GM03348 (cell line): Measurements from ENCODE around the gene VPS26B.
"Not testable (repeated sequence)": the region's sequence is repeated elsewhere in the genome, so short reads cannot be mapped to it uniquely, and the experiment has no call there.

Experiments used
- DNase-seq: peaks from one replicate; pipeline ENCODE4 v3.0.0; 2012; ENCODE audit warnings: low spot score

VPS26B gene

GRCh38 chr11:134223836-134224709, at the start of gene VPS26B, which contains the start of gene NCAPD3:
Gene VPS26B, plus strand, starts transcription at chr11:134224671. Its CDS starts 452 bp downstream, at chr11:134225123.
Gene NCAPD3, minus strand, starts transcription at chr11:134223967. Its CDS starts 41 bp downstream, at chr11:134223926.
- peak; percentile 100 for DNase-seq

GRCh38 chr11:134176284-134176683, 48.2 kb upstream of the VPS26B start:
- DNase-seq = peak; percentile 50

- no peak for DNase-seq
Observed at GRCh38 chr11:134178032-134178674, 46.3 kb upstream of the VPS26B start.

GRCh38 chr11:134181707-134182106, 42.8 kb upstream of the VPS26B start:
- peak; percentile 67 for DNase-seq

- not testable (repeated sequence) for DNase-seq
Observed at GRCh38 chr11:134188092-134188491, 36.4 kb upstream of the VPS26B start.

GRCh38 chr11:134196756-134197155, 27.7 kb upstream of the VPS26B start:
- DNase-seq = no peak

GRCh38 chr11:134199531-134199930, 24.9 kb upstream of the VPS26B start:
- no peak for DNase-seq

- no peak for DNase-seq
Observed at GRCh38 chr11:134200688-134201087, 23.8 kb upstream of the VPS26B start.

GRCh38 chr11:134202661-134203060, 21.8 kb upstream of the VPS26B start:
- no peak for DNase-seq

DNA sequence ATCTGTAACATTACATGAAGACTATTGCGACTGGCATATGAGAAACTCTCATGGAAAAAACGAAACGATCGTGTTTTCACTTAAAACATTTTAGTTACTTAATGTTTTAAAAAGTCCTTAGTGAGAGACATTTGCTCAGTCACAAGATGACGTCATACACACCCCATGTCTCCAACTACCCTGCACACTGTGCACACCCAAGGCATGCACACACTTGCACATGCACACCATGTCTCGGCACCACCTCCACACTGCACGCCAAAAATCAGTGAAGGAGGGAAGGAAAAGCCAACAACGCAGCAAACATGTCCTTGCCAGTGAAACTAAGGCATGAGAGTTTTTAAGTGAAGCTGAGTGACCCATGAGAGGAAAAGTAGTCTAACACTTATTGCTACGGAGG, 18.7 kb upstream of the VPS26B start:
- no peak for DNase-seq

DNA sequence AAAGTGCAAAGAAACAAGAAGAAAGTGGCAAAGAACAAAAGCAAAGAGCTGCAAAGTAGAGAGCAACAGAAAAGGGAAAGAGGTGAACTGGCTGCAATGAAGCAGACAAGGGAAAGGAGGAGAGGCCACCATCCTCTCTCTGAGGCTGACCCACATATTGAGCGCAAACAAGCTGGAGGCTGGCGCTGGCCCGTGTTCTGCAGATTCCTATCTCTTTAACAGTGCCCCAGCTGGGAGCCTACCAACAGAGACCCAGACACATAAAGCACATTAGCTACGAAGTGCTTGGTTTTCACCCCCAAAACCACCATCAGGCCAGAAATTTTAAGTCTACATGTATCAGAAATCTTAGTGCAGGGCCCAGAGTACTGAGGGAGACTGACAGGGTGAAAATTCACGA, 18.3 kb upstream of the VPS26B start:
- DNase-seq = no peak

DNA sequence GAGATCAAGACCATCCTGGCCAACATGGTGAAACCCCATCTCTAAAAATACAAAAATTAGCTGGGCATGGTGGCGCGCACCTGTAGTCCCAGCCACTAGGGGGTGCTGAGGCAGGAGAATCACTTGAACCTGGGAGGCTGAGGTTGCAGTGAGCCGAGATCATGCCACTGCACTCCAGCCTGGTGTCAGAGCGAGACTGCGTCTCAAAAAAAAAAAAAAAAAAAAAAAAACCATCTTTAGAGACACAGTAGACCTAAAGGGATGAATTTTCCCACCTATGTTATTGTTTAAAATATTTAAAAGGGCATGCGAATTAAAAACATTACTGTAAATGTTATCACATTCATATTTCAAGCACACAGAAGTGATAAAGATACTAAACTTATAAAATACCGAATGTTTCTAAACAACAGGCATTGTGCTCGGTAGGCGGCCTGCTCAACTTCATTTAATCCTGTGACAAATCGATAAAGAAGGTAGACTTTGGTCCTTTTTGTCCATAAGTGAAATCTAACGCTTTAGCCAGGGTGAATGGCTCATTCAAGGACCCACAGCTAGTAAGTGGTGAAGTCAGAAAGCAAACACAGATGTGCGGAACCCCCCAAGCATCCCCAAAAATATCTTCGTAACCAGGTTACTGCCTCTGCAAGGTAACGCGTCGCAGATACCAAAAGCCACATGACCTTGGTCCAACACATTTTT, 16.8 kb upstream of the VPS26B start:
- no peak for DNase-seq

DNA sequence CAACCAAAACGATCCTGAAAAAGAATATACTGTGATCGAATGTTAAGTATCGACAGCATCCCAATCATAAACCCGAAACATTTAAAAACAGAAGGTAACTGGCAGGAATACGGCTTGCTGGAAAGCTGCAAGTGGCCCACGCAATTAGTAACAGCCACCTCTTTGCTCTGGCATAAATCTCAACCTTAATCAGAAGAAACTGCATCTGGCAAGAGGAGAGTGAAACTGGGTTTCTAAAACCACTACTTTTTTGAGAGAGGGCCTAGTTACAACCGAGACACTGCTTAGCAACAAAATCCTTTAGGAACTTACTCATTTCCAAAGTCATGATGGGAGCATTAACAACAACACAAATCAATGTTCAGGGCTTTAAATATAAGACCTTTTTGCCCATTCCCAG, 8.6 kb upstream of the VPS26B start:
- DNase-seq = no peak

- DNase-seq = no peak
Observed at GRCh38 chr11:134216816-134217215, 7.7 kb upstream of the VPS26B start.

DNA sequence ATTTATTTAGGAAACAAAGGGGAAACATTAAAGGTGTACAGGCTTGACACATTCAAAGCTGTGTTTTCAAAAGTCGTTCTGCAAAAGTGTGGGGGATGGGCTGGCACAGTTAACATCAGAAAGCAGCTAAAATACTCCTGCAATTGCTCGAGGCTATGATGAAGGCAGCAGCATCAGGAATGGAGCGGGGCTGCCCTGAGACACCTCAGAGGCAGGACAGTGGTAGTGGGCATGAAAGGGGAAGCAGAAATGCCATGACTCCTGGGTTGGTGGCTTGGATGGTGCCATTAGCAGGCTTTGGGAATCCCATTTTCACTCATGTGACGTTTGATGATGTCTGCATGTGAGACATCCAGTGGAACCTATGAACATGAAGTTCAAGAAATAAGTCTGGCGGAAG, 1.4 kb upstream of the VPS26B start:
- no peak for DNase-seq

DNA sequence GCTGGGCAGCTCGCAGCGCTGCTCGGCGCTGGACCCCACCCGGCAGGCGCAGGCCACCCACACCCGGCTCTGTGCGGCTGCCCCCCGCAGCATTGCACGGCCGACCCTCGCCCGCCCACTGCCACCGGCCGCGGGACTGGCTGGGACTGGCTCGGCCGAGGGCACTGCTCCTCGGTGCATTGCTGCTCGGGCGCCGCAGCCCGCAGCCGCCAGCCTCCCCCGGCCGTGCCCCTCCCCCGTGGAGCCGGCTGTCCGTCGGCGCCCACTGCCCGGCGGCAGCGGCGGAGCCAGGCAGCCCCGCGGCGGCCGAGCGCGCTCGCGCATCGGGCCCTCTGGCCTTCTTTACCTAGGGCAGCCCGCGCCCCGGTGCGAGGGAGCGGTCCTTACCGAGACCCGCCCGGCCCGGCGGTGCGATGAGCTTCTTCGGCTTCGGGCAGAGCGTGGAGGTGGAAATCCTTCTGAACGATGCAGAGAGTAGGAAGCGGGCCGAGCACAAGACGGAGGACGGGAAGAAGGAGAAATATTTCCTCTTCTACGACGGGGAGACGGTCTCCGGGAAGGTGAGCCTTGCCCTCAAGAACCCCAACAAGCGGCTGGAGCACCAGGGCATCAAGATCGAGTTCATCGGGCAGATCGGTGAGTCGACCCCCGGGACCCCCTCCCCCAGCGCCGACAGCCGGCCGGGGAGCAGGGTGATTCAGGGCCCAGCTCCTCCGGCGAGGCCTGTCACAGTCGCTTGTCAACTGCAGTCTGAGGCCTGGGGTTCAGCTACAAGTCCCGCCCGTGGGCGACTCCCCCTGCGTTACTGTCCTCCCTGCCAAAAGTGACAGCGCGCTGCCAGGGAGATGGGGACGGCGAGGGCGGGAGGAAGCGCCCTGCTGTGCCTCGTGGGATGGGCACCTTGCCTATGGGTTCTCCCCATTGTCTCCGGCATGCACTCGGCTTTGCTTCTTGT, 516 bp downstream of the VPS26B start:
- DNase-seq = peak; percentile 62

DNA sequence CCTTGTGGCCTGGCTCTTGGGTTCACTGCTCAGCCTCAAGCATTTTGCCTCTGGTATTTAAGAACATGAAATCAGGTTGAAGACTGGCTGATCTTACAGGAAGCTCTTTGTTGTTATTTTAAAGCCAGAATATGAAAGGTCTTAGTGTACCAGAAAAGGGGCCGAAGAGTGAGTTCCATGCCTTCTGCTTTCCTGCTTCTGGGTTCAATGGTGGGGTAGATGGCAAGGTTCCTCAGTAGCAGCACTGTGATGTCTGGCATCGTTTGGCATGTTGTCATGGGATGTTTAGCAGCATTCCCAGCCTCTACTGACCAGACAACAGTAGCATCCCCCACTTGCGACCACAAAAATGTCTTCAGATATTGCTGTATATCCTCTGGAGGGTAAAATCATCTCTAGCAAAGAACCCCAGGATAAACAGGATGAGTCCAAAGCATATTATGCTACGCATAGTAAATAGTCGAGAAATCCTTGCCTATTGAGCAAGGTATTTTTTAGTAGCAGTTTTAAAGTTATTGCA, 2.4 kb downstream of the VPS26B start:
- DNase-seq = peak; percentile 12

GRCh38 chr11:134228625-134229024, 4.2 kb downstream of the VPS26B start:
- peak; percentile 77 for DNase-seq

DNA sequence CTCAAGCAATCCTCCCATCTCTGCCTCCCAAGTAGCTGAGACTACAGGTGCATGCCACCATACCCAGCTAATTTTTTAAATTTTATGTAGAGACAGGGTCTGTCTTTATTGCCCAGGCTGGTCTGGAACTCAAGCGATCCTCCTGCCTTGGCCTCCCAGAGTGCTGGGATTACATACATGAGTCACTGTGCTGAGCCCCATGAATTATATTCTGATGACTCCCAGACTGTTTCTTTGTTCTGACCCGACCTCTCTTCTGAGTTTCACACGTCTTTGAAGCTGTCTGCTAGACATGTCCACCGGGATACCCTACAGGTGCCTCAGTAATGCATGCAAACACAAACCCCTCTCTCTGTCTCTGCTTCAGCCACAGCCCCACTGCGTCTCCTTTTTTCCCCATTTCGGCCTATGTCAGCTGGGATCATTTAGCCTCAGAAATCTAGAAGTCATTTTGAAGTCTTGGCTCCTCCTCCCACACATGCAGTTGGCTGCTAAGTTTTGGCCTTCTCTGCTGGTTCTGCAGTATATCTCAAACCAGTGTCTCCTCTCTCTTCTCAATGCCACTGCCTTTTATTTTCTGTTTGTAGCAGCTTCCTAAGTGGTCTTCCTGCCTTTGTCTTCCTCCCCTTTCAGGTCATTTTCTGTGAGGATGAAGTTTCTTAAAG, 4.8 kb downstream of the VPS26B start:
- peak; percentile 41 for DNase-seq

GRCh38 chr11:134230339-134230738, 5.9 kb downstream of the VPS26B start:
- no peak for DNase-seq
